Measurements from ENCODE around the gene SRPK2.

The SRPK2 gene

GRCh38 chr7:105125745-105126144 is 263.0 kb downstream of the SRPK2 start:
- H3K4me3 ChIP-seq (ENCODE audit: control insufficient read depth, low read depth, low read length), result no peak overlapping the region
- no peak for DNase-seq (ENCODE audit: low read depth)
- no peak for TF ChIP-seq CTCF (conservative IDR thresholded peaks at IDR 0.05; ENCODE audit: control insufficient read depth, insufficient read depth, low read depth, low read length)

- H3K4me3 ChIP-seq (ENCODE audit: control insufficient read depth, low read depth, low read length), result no peak overlapping the region
- DNase-seq (ENCODE audit: low read depth), result no peak
- no peak for TF ChIP-seq CTCF (conservative IDR thresholded peaks at IDR 0.05; ENCODE audit: control insufficient read depth, insufficient read depth, low read depth, low read length)
These were observed 266.1 kb downstream of the SRPK2 start for GRCh38 chr7:105122619-105123018.

GRCh38 chr7:105118612-105119600 is 269.8 kb downstream of the SRPK2 start:
- TF ChIP-seq CTCF (conservative IDR thresholded peaks at IDR 0.05; ENCODE audit: control insufficient read depth, insufficient read depth, low read depth, low read length), result no peak
- no peak overlapping the region for H3K4me3 ChIP-seq (ENCODE audit: control insufficient read depth, low read depth, low read length)
- DNase-seq (ENCODE audit: low read depth), result no peak

GRCh38 chr7:105112440-105113418 is 276.0 kb downstream of the SRPK2 start:
- H3K4me3 ChIP-seq (ENCODE audit: control insufficient read depth, low read depth, low read length), result no peak overlapping the region
- no peak for DNase-seq (ENCODE audit: low read depth)
- TF ChIP-seq CTCF (conservative IDR thresholded peaks at IDR 0.05; ENCODE audit: control insufficient read depth, insufficient read depth, low read depth, low read length), result no peak

GRCh38 chr7:105107458-105107857 is 281.3 kb downstream of the SRPK2 start:
- no peak for DNase-seq (ENCODE audit: low read depth)
- H3K4me3 ChIP-seq (ENCODE audit: control insufficient read depth, low read depth, low read length), result no peak overlapping the region
- no peak for TF ChIP-seq CTCF (conservative IDR thresholded peaks at IDR 0.05; ENCODE audit: control insufficient read depth, insufficient read depth, low read depth, low read length)

- no peak for TF ChIP-seq CTCF (conservative IDR thresholded peaks at IDR 0.05; ENCODE audit: control insufficient read depth, insufficient read depth, low read depth, low read length)
- no peak overlapping the region for H3K4me3 ChIP-seq (ENCODE audit: control insufficient read depth, low read depth, low read length)
- no peak for DNase-seq (ENCODE audit: low read depth)
These were observed 282.2 kb downstream of the SRPK2 start for GRCh38 chr7:105106473-105106872.
